A549 (cell line): ENCODE measurements around the gene WDR45.

ENCODE experiments used
- CEBPB ChIP-seq, 2 experiments: fragments of >200 bp in 1 of 2; sonication (Bioruptor Twin) in 1 of 2; formaldehyde crosslinking in 1 of 2; IDR thresholded peaks; 2 replicates each; pipeline ENCODE4 v1.6.1; 2012 to 2016
- CTCF ChIP-seq: fragments of >200 bp; sonication (Bioruptor Twin); formaldehyde crosslinking; IDR thresholded peaks from 3 replicates; pipeline ENCODE4 v1.5.1; 2016
- ESRRA ChIP-seq: fragments of 150-350 bp; IDR thresholded peaks from 2 replicates; pipeline ENCODE4 v1.6.1; 2014; ENCODE audit warnings: mild to moderate bottlenecking, low read length, borderline replicate concordance
- NR3C1 ChIP-seq: fragments of >200 bp; sonication (Bioruptor Twin); formaldehyde crosslinking; IDR thresholded peaks from 3 replicates; pipeline ENCODE4 v1.6.1; 2017
- PBX3 ChIP-seq: IDR thresholded peaks from 2 replicates; pipeline ENCODE4 v1.6.1; 2012

GRCh38 chrX:49060914-49061313, 18.8 kb downstream of the WDR45 start:
- no peak for TF ChIP-seq CEBPB (IDR thresholded peaks at IDR 0.05)
- TF ChIP-seq NR3C1, result no peak
- no peak for TF ChIP-seq PBX3
- TF ChIP-seq ESRRA, result no peak
- no peak for TF ChIP-seq CTCF
